A204.1 (cell line): ENCODE results near the gene HIP1R.

Experiments
- FAIRE-seq: peaks from 2 replicates; lab custom pipeline; 2012; peaks lifted over from hg19 to GRCh38; lab: Jason Lieb, UNC

Gene HIP1R

DNA sequence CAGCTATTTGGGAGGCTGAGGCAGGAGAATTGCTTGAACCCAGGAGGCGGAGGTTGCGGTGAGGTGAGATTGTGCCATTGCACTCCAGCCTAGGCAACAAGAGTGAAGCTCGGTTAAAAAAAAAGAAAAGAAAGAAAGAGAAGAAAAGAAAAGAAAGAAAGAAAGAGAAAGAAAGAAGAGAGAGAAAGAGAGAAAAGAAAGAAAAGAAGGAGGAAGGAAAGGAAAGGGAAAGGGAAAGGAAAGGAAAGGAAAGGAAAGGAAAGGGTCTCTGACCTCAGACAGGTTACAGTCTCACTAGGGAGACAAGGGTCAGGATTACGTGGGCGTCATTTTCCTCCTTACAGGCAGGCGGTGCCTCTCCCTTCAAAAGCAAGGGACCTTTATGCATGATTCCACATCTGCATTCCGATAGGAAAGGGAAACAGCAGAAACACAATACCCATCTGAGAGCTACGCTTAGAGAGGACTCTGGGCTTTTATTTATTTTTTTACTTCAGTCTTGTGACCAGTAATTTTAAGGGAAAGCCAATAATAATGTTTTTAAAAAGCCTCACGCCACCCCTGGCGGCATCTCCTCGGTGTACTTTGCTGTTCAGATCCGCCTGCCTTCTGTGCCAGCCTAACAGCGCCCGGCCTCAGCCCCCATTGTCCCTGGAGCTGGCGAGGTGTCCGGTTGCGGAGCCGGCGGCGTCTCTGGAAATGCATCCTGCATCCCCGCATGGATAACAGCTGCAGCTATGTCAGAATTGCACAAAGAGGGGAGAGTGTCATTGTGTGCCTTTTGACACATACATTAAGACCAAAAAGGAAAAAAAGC lies 945 bp upstream of the HIP1R start:
- FAIRE-seq: no peak

DNA sequence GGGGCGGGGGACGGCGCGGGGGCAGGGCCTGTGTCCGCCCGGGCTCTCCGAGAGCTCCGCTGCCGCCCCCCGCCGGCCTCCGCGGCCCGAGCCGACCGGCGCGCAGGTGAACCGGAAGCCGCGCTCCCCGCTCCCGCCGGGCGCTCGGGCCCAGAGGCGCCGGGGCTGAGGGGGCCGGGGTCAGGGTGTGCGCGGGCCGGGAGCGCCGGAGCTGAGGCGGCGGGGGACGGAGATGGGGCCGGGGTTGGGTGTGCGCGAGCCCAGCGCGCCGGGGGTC lies 431 bp downstream of the HIP1R start:
- no peak for FAIRE-seq

DNA sequence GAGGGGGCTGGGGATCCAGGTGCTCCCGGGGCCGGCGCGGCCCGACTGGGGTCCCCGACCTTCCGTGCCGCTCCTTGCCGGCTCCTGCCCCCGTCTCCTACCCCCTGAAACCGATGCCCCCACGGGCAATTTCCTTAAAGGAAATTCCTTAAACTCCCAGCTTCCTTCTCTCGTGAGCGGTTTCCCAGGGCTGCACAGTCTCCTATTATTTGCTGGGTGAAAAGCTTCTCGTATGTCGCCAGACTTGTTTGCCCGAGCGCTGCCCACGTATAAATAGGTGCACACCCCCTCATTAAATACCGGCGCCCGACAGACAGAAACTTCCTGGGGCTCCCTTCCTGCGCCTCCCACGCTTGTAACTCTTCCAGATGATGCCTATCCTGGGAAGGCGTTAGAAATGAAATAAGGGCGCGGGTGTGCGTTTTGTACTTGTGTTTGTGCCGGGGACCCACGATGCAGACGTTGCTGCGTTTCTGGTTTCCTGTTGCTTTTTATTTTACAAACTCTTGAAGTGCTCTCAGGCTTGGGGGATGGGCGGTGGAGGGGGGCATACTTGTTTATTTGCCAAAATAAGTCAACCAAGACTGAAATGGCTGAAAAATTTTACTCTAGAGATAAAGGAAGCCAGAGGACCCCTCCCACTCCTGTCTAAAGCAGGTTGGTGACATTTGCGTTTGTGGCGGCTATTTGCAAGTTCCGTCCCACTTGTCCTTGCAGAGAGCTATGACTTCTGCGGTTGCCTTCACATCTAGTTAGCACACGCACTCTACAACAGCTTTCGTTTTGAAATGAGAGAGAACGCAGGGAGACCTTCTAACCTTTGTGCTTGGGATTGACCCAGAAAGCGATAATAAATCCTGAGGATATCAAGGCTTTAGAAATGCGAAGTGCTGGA lies 1.0 kb downstream of the HIP1R start:
- FAIRE-seq: no peak

DNA sequence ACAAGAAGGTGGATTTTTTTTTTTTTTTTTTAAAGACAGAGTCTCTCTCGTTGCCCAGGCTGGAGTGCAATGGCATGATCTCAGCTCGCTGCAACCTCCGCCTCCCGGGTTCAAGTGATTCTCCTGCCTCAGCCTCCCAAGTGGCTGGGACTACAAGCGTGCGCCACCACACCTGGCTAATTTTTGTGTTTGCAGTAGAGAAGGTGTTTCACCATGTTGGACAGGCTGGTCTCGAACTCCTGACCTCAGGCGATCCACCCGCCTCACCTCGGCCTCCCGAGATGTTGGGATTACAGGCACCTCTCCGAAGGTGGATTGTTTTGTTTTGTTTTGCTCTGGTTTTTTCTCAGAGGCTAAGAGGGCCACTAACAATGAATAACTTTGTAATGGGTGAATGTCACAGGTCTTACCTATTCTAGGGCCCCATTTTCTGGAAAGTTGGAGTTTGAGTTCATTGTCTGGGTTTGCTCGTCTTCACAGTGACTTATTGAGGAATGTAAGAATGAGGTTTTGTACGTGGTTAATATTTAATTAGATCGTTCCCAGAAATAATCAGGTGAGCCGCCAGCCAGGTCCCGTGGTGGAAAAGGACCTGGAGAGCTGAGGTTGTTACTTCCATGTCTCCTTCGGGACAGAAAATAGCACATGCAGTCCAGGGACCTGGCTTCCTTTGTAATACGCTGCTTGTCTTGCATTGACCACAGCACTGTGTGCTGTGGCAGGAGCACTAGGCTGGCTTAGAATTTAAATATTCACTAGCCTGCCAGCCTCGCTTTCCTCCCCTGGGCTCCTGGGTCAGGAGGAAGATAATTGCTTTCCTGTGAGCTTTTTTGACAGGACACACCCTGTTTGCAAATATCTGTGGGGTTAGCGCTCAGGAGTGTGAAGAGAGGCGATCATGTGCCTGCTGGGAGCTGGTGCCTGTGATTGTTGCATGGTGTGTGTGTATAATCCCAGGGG lies 2.3 kb downstream of the HIP1R start:
- no peak for FAIRE-seq

DNA sequence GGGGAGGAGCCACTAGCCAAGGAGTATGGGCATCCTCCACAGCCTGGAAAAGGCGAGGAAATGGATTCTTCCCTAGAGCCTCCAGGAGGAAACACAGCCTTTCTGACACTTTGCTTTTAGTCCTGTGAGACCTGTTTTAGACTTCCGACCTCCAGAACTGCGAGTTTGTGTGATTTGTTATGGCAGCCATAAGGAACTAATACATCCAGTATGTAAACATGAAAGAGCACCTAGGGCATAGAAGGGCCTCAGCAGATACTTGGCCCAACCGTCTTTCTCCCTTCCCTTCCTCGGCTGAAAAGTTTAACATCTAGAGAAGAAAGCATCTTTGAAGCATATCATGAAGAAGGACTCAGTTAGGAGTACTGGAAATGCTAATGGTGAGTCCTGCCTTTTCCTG lies 3.6 kb downstream of the HIP1R start:
- FAIRE-seq: no peak

DNA sequence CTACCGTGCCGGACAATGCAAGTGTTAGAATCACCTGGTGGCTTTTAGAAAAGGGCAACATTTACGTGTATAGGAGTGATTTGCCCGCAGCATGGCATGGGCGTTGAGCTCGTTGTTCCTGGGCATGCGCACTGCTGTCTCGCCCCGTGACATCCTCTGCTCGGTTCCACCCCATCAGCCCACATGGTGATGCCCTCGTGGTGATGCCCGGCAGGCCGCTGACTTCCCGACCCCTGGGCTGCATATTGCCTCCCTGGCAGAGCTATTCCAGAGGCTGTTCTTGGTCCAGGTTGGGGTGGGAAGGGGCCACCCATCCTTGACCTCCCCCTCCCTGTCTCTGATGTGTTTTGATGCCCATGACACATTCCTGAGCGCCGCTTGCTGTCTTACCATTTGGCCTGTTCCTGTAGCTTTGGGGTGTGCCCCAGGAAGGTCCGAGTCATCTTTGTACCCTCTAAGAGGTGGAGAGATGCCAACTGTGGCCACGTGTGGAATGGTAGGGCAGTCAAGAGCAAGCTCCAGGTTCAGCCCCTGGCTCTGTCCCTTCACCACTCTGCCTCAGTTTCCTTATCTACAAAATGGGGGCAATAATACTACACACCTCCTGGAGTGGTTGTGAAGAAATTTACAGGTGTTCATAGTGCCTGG lies 4.8 kb downstream of the HIP1R start:
- no peak for FAIRE-seq

DNA sequence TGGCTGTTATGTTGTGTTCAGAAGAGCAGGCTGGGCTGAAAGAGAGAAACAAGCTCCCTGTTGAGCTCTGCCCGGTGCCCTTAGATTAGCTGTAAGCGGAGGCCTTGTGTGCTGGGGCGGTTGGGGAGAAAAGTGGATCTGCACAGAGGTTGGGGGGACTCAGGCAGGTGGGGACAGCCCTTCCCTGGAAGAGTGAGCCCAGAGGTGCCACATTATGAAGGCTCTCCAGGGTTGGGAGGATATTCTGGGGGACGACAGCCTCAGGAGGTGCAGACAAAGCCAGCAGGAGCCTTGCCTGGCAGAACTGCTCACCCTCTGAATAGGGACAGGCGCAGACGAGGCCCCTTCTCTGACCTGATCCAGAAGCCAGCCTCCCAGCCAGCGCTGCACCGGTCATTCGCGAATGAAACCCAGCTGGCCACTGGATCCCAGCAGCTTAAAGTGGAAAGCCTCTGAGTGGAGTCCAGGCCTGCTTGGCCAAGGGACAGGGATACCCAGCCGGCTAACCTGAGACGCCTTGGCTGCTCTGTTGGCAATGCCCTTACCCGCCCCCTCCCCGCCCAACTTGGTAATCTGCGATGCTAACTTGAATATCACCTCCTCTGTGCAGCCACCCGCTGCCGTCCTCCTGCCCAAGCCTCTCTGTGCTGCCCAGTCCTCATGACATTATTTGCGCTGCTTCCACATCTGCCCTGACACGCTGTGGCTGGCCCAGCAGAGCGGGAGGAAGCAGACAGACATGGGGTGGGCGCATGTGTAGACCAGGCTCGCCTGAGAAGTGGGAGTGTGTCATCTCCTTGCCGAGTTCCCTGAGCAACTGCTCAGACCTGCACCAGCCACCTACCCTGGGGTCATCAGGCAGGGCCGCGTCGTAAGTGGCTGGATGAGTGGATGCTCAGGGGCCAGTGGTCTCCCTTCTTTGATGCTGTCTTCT lies 5.6 kb downstream of the HIP1R start:
- no peak for FAIRE-seq

DNA sequence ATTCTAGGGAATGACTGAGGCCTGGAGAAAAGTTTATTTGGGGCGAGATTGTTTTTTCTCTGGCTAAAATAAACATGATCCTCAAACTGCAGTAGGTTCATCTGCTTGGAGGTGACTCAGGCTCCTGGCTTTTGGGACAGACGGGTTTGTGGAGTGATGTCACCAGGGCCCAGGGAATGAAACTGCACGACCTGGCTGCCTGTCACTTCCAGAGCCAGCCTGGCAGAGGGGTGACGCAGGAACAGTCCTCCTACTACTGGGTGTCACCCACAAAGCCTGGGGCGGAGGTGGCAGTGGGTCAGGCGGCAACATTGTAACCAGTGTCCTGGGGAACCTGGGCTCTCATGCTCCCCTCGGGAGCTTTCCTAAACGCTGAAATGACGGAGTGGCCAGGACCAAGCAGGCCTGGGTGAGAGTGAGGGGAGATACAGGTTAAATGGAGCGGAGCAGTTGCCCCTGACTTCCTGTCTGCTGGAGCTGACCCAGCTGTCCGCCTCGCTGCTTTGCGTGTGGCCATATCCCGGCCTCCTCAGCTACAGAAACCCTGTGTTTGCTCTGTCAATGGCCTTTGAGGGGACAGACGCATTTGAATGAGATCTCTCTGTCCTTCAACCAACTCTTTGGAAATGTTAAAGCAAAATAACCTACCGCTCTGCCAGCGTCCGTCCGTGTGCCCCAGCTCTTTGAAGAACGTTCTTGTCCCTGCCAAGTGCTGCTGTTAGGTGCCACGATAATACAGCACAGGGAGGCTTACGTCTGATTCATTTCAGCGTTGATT lies 6.5 kb downstream of the HIP1R start:
- FAIRE-seq: no peak

DNA sequence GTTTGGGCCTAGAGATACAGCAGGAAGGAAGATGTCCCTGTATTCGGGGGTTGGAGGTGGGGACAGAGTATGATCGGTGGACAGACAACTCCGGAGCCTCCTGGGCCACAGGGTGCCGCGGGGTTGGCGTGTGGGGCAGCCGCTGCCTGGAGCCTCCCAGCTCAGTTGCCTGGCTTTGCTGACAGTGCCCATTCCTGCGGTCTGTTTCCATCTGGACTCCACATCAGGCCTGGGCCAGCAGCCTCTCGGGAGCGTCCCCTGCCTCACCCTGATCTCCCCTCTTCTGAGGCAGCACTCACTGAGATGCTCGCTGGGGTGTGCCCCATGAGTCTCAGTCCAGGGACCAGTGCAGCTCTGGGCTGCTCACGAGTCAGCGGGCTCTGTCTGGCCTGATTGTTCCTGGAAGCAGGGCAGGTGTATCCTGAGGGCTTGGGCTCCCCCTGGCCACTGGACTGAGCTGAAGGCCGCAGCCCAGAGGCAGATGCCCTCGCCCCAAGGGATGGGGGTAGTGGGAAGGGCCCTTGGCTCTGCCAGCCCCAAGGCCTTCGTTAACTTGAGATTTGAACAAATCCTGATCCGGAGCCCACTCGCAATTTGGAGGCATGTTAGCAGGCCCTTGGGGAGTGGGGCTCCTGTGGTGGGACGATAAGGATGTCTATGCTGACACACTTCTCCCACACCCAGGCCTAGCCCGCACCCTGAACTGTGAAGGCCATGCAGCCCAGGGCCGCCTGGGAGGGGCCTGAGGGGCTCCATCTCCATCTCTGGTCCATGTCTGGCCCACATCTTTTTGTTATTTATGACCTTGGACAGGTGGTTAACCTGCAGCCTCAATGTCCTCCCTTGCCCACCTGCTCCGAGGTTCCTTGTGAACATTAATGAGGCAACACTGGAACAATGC lies 7.5 kb downstream of the HIP1R start:
- no peak for FAIRE-seq

DNA sequence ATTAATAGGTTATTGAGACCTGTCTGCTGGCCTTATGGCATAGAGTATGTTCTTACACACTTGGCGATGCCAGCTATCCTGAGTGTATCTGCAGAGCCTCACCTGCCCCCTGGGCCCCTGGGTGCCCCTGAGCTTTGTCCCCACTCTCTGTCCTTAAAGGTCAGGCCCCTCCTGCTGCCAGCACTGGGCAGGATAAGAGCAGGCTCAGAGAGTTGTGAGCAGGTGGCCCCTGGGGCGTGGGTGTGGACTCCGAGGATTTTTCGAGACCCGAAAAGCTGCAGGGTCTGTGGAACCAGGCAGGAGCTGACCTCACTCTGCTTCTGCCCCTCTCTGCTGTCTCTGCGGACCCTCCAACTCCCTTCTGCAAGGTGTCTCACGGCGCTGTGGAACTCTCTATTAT lies 8.2 kb downstream of the HIP1R start:
- no peak for FAIRE-seq

DNA sequence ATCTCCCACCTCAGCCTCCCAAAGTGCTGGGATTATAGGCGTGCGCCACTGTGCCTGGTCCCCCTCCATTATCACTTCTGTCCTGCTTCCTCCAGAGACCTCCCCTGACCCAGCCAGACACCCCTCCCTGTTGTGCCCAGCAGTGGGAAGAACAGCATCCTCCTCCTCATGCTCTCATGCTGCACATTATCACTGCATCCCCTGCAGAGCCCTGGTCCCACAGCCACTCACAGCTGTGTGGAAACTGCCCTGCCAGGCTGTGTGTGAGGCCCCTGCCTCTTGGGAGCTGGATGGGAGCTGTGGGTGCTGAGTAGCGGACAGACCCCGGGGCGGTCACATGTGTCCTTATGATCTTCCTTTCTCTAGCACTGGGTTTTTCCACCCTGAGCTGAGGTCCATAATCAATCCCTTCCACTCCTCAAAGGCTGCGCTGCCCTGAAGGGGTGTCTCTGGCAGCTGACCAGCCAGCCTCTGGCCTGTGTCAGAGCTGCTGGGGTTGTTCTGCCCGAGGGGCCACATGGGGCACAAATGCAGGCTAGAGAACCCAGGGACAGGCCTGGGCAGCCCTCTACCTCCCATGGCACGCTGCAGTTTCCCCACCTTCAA lies 9.2 kb downstream of the HIP1R start:
- no peak for FAIRE-seq

DNA sequence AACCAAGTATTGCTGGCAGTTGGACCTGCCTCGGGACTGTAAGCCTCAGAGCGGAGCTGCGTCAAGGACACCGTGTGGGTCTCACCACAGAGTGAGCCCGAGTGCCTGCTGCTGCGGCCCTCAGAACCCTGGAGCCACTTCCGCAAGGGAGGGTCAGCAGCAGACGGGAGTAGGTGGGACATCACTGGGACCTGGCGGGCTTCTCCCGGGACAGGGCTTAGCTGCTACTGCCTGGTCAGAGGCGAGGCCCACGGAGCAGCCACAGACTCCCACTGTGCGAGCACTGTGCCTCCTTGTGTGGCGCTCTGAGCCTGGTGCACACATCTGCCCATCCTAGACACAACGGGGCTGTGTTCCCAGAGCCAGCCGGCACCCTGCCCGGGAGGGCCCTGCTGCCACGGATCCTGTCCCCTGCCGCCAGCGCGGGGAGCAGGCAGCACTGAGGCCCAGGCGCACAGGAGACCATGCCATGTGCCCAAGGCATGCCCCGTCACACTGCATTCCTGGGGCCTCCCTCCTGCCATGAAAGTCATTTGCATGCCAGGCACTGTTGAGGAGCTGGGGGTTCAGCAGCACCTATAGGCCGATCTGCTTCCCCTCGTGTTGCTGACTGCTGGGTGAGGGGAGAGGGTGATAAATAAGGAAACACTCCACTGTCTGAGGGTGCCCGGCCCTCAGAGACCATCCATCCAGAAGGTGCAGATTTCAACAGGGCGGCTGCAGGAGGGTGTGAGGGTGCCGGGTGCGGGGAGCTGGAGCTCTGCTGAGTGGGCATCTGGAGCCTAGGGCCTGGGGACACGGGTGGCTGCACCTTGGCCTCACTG lies 10.0 kb downstream of the HIP1R start:
- FAIRE-seq: no peak

DNA sequence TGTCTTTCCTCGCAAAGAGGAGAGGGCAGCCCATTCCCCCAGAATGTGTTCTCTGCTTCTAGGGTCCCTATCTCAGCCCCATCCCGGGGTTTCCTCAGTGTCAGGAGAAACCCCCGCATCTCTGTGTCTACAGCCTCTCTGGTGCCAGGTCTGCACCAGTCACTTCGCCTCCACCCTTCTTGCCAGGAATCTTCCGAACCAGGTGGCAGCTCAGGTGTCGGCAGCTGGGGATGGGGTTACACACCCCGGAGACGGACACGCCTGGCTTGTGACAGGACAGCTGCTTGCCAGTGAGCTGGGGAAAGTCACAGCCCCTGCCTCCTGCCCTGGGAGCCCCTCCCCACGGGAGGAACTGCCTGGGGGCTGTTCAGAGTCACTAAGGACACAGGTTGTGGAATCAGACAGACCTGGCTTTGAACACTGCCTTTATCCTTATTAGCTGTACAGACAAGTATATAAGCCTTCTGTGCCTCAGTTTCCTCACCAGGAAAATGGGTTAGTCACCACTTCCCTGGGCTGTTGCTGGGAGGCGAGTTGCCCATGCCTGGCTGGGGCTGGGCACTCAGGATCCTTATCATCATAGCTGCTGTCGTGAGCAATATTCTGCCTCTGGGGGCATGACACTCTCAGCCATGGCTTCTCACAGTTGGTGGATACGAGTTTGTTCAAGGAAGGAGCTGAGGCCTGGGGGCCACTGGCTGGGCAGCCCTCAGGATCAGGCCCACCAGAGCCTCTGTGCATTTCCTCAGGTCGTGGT lies 10.8 kb downstream of the HIP1R start:
- no peak for FAIRE-seq

DNA sequence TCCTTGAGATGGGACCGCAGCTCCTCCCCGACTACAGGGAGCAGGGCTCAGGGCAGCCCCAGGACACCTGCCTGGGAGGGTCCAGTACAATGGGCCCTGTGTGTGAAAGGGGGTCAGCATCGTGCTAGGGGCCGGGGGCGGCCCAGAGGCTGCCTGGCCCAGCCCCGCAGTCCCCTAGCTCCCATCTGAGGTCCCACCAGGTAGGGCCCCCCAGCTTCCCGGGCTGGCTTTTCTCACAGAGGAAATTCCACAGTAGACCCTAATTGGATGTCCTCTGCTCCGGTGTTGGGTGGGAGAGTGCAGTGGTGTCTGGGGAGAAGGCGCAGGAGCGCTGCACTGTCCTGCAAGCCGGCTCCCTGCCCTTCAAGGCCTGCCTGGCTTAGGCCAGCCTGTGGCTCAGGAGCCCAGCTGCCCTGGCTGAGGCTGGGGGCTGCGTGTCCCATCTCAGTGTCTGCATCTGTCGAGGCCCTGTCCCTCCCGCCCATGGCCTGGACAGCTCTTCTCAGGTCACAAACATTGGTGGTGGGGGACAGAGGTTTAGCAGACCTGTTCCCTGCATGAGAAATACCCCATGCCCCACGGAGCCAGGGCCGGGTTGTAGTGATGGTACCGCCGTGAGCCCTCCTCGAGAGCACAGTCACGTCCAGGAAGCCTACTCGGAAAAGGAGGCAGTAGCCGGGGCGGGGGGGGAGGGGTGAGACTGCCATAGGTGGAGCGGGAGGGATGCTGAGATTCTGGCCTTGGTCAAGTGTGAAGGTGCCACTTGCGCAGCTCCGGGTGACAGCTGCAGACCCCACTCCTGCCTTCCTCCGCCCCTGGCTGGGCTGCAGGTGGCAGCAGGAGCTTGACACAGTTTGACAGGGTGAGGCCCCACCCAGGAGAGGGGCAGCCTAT lies 11.6 kb downstream of the HIP1R start:
- no peak for FAIRE-seq

DNA sequence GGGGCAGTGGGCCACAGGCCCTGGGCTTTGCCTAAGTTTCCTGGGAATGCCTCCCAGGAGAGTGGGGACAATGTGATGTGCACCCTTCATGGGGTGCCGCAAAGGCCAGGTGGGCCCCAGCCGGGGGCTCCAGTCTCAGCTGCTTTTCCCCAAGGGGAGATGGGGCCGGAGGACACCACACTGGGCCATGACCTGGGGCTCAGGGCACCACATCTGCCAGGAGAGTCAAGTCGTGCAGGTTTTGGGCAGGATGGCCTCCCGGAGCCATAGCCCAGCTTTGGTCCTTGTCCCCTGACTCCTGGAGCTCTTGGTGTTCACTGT lies 12.2 kb downstream of the HIP1R start:
- no peak for FAIRE-seq

DNA sequence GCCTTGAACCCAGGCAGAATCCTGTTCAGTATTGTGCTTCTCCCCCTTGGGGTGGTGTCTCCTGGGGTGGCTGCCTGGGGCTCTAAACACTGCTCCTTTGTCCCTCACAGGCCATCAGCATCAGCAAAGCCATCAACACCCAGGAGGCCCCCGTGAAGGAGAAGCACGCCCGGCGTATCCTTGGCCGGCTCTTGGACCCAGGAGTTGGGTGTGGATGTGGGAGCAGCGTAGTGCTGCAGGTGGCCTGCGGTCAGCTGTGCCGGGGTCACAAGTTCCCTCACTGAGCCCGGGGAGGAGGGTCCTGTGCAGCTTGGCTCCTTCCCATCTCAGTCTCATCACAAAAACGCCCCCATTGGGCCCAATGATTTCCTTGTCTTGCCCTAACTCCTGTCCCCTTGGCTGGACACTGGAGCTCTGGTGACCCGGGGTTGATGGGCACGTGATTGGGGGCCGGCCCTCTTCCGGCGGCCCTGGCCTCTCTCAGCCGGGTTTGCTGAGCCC lies 12.7 kb downstream of the HIP1R start:
- no peak for FAIRE-seq
